Esophagus (tissue), 2 donors: ENCODE data around the gene MPV17. TPM values are rescaled to one million over a fixed set of nuclear protein-coding genes. Genes with fewer than 3 reads are reported as not detected.
"Not testable (repeated sequence)": the region's sequence is repeated elsewhere in the genome, so short reads cannot be mapped to it uniquely, and the experiment has no call there.

Experiments
- H3K27ac ChIP-seq, 2 donors: one replicate each; pipeline ENCODE4 v1.5.1; 2013; ENCODE audit warnings: low read depth in 2 of 2, mild to moderate bottlenecking in 2 of 2, inconsistent platforms in 1 of 2, low read length in 1 of 2, moderate library complexity in 1 of 2
- H3K27me3 ChIP-seq, 2 donors: one replicate each; pipeline ENCODE4 v1.6.1; 2013; ENCODE audit warnings: low read length in 2 of 2, control low read depth in 1 of 2, mild to moderate bottlenecking in 1 of 2; ENCODE audit not compliant: insufficient read depth in 2 of 2, control insufficient read depth in 1 of 2
- H3K36me3 ChIP-seq, 2 donors: one replicate each; pipeline ENCODE4 v1.6.1; 2013; ENCODE audit warnings: low read length in 1 of 2; ENCODE audit not compliant: control insufficient read depth in 2 of 2, insufficient read depth in 2 of 2
- H3K4me1 ChIP-seq, 2 donors: one replicate each; pipeline ENCODE4 v1.6.1; 2013; ENCODE audit warnings: low read length in 1 of 2; ENCODE audit not compliant: control insufficient read depth in 2 of 2, insufficient read depth in 2 of 2
- H3K4me3 ChIP-seq, 2 donors: one replicate each; pipeline ENCODE4 v1.5.1; 2013; ENCODE audit warnings: low read length in 2 of 2, mild to moderate bottlenecking in 2 of 2, low read depth in 1 of 2, moderate library complexity in 1 of 2
- H3K9me3 ChIP-seq, 2 donors: one replicate each; pipeline ENCODE4 v1.6.1; 2013; ENCODE audit warnings: mild to moderate bottlenecking in 2 of 2, low read depth in 1 of 2, low read length in 1 of 2, moderate library complexity in 1 of 2; ENCODE audit not compliant: control insufficient read depth in 2 of 2, insufficient read depth in 1 of 2
- WGBS, 2 donors: extraction: QIAGEN DNeasy Blood & Tissue Kit; methylation state at CpG; one replicate each; pipeline ENCODE4 v1.1.7; 2013; 5-methylcytosine and 5-hydroxymethylcytosine counted together
- polyA plus RNA-seq, 2 donors: library from polyadenylated mRNA; stranded (reverse); fragments of 200-250 nt; gene quantifications; one replicate each; pipeline ENCODE4 v1.2.3, GENCODE V29; 2013
- donor health status: healthy with polysubstance abuse.
- donor health status: Bipolar disorder and iron deficiency.

MPV17 gene
- polyA plus RNA-seq, 2 donors: 44.9 to 71.2 TPM

DNA sequence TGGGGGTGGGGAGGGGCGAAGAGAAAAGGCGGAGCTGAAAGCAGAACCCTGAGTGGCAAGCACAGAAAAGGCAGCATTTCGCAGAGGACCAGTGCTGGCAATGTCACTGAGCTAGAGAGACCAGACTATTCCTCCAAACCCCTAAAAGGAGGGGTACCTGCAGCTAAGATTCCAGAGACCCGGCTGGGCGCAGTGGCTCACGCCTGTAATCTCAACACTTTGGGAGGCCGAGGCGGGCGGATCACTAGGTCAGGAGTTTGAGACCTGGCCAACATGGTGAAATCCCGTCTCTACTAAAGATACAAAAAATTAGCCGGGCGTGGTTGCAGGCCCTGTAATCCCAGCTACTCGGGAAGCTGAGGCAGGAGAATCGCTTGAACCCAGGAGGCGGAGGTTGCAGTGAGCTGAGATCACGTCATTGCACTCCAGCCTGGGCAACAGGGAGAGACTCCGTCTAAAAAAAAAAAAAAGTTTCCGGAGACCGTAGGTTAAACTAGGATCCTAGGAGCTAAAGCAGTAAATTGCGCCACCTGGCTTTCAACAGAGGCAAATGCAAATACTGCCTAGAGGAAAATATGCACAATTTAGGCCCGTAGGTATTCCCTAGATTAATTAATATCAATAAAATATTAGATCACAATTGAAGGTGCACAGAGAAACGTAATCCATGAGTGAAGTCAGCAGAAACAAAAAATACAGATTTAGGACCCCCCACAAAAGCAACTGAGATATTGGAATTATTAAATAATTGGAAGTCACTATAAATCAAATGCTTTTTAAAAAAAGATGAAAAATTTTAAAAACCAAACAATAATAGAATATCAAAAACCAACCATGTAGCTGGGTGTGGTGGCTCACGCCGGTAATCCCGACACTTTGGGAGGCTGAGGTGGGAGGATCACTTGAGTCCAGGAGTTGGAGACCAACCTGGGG lies 19.5 kb downstream of the MPV17 start:
- H3K36me3 ChIP-seq: no peaks in the 10 kb centered on the region
- H3K9me3 ChIP-seq: no peaks in the 10 kb centered on the region
- H3K4me1 ChIP-seq: peaks cover 5 to 13% of the 10 kb centered on the region in 2 donors
- 19 to 21% methylated on average over 25 of the region's 25 CpGs for WGBS, 2 donors
- peaks cover 0 to 21% of the 10 kb centered on the region in 2 donors for H3K27me3 ChIP-seq
- no peak overlapping the region for H3K4me3 ChIP-seq
- H3K27ac ChIP-seq: no peak overlapping the region

DNA sequence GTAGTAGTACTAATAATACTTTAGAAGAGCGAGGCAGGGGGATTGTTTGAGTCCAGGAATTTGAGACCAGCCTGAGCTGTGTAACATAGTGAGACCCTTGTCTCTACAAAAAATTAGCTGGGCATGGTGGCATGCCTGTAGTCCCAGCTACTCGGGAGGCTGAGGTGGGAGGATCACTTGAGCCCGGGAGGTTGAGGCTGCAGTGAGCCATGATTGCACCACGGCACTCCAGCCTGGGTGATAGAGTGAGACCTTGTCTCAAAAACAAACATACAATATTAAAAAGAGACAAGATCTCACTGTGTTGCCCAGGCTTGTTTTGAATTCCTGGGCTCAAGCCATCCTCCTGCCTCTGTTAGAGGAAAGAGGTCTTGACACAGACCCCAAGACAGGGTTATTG lies 22.3 kb downstream of the MPV17 start:
- not testable (repeated sequence) for H3K36me3 ChIP-seq, H3K4me3 ChIP-seq, H3K27me3 ChIP-seq, H3K4me1 ChIP-seq, H3K27ac ChIP-seq, H3K9me3 ChIP-seq
- WGBS, 2 donors: 70 to 75% methylated on average over 4 of the region's 4 CpGs

DNA sequence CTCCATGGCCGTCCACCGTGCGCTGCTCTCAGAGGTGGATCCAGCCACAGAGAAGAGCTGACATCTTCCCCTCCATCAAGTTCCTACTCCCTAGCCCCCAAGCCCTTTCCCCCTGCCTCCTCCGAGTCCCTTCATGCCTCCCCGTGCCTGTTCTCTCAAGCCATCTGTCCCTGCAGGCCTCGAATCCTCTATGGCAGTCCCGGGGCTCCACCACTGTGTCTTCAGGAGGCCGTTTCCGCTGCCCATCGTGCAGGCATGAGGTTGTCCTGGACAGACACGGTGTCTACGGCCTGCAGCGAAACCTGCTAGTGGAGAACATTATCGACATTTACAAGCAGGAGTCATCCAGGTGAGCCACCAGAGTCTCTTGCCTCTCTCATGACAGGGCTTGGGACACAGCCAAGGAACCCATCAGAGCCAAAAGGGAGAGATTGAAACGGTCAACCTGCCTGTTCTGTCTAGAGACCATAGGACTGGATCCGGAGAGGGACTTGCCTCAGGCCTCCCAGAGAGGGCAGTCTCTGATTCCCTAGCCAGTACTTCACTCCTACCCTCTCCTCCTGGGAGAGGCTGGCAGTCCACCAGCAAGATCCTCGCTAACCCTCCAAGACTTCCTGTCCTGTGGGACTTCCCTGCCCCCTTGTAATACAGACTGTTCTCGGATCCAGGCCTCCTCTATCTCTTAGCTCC lies 24.4 kb downstream of the MPV17 start:
- H3K27ac ChIP-seq: no peak overlapping the region
- H3K9me3 ChIP-seq: no peaks in the 10 kb centered on the region
- H3K27me3 ChIP-seq: no peaks in the 10 kb centered on the region
- H3K36me3 ChIP-seq: no peaks in the 10 kb centered on the region
- H3K4me3 ChIP-seq: no peak overlapping the region
- WGBS, 2 donors: 76 to 83% methylated on average over 18 of the region's 18 CpGs
- no peaks in the 10 kb centered on the region for H3K4me1 ChIP-seq

GRCh38 chr2:27297195-27297594 lies 25.7 kb downstream of the MPV17 start:
- 88% methylated on average over 3 of the region's 3 CpGs for WGBS, 2 donors
- H3K9me3 ChIP-seq: no peaks in the 10 kb centered on the region

GRCh38 chr2:27296481-27296880 lies 26.4 kb downstream of the MPV17 start:
- H3K36me3 ChIP-seq: no peaks in the 10 kb centered on the region
- H3K27ac ChIP-seq: no peak overlapping the region
- H3K4me1 ChIP-seq: no peaks in the 10 kb centered on the region
- H3K9me3 ChIP-seq: no peaks in the 10 kb centered on the region
- H3K27me3 ChIP-seq: no peaks in the 10 kb centered on the region
- 54 to 69% methylated on average over 4 of the region's 4 CpGs for WGBS, 2 donors
- no peak overlapping the region for H3K4me3 ChIP-seq

More at GRCh38 chr2:27297195-27297594, 25.7 kb downstream of the MPV17 start:
- H3K36me3 ChIP-seq: no peaks in the 10 kb centered on the region
- no peaks in the 10 kb centered on the region for H3K27me3 ChIP-seq
- H3K4me3 ChIP-seq: no peak overlapping the region
- H3K27ac ChIP-seq: no peak overlapping the region
- no peaks in the 10 kb centered on the region for H3K4me1 ChIP-seq

DNA sequence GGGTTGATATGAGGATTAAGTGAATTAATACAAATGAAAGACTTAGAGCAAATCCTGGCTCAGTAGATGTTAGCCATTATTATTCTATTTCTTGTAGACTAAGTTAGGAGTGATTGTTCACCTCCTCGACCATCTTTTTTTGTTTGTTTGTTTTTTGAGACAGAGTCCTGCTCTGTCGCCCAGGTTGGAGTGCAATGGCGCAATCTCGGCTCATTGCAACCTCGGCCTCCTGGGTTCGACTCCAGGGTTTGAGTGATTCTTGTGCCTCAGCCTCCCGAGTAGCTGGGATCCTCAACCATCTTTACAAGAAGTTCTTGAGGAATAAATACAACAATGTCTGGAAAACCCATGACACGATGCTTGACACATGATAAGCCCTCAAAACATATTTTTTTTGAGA lies 28.0 kb downstream of the MPV17 start:
- Histone ChIP-seq H3K9me3 (no peaks in the 10 kb centered on the region), H3K27me3 (no peaks in the 10 kb centered on the region), H3K36me3 (no peaks in the 10 kb centered on the region), H3K4me3 (no peak overlapping the region), H3K4me1 (no peaks in the 10 kb centered on the region), H3K27ac (no peak overlapping the region)
- 87 to 90% methylated on average over 8 of the region's 8 CpGs for WGBS, 2 donors

DNA sequence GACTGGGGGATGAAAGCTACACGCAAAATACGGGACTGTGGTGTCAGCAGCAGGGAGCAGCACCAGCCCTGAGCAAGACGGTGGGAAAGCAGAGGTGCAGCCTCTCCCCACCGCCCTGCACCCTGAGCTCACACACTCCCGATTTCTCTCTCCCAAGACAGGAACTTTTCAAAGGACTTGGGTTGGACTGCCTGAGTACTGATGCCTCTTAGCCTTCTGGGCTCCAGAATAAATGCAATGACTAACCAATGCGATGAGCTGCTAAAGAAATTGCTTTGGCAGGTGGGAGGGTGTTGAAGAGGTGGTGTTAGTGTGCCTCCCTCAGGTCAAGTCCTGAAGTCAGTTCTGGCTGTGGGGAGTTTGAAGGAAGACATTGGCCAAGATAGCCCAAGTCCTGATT lies 31.0 kb downstream of the MPV17 start:
- H3K4me1 ChIP-seq: no peaks in the 10 kb centered on the region
- H3K27me3 ChIP-seq: no peaks in the 10 kb centered on the region
- no peak overlapping the region for H3K4me3 ChIP-seq
- WGBS, 2 donors: 50 to 58% methylated on average over 6 of the region's 6 CpGs
- no peaks in the 10 kb centered on the region for H3K36me3 ChIP-seq
- H3K9me3 ChIP-seq: no peaks in the 10 kb centered on the region
- H3K27ac ChIP-seq: no peak overlapping the region

DNA sequence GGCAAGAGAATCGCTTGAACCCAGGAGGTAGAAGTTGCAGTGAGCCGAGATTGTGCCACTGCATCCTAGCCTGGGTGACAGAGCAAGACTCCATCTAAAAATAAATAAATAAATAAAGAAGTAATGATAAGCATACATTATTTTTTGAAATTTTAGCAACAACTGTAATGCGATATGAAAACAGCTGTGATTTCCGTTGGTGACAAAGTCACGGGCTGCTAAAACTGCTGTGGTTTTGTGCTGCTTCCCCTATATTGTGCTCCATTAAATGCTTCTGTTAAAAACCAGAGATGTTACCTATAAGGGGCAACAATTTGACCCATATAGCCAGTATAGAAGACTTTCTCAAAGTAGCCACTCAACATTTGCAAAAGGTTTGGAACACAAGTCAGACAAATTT lies 32.3 kb downstream of the MPV17 start:
- no peak overlapping the region for H3K27ac ChIP-seq
- H3K9me3 ChIP-seq: no peaks in the 10 kb centered on the region
- WGBS, 2 donors: 84 to 89% methylated on average over 5 of the region's 5 CpGs
- no peaks in the 10 kb centered on the region for H3K4me1 ChIP-seq
- H3K27me3 ChIP-seq: no peaks in the 10 kb centered on the region
- no peaks in the 10 kb centered on the region for H3K36me3 ChIP-seq
- H3K4me3 ChIP-seq: no peak overlapping the region

GRCh38 chr2:27288610-27289009 lies 34.3 kb downstream of the MPV17 start:
- no peaks in the 10 kb centered on the region for H3K4me1 ChIP-seq
- H3K36me3 ChIP-seq: no peaks in the 10 kb centered on the region
- H3K4me3 ChIP-seq: no peak overlapping the region
- H3K27ac ChIP-seq: no peak overlapping the region
- WGBS, 2 donors: 46% methylated on average over 3 of the region's 3 CpGs
- H3K27me3 ChIP-seq: no peaks in the 10 kb centered on the region
- no peaks in the 10 kb centered on the region for H3K9me3 ChIP-seq
